HepG2 (cell line): Measurements from ENCODE around the gene NELFB. TPM values are rescaled to one million over a fixed set of nuclear protein-coding genes. Genes with fewer than 3 reads are reported as not detected.

Source experiments
- ATAC-seq: fragments of 200-7000 bp; cut with Tn5 transposase; 3 replicates; pipeline ENCODE4 v1.9.1; 2020; ENCODE audit warnings: mild to moderate bottlenecking, moderate library complexity
- BruUV-seq: library from RNA; stranded (reverse); fragments of 400-500 nt; replicated peaks from 2 replicates; lab custom pipeline; 2021; lab: Mats Ljungman, UMichigan
- CTCF ChIA-PET: fragments of 300-600 bp; formaldehyde crosslinking; extraction: SDS; loops from one replicate; lab custom pipeline; 2021; ENCODE audit warnings: low total read pairs, inconsistent platforms, low intra/inter-chr PET ratio; lab: Yijun Ruan, JAX
- POLR2A ChIA-PET: fragments of 350-600 bp; sonication (Branson Sonifier 250); formaldehyde crosslinking; loops from one replicate; lab custom pipeline; 2020; ENCODE audit warnings: antibody characterized with exemption, inconsistent platforms; lab: Yijun Ruan, JAX
- DNase-seq: peaks from one replicate; pipeline ENCODE4 v3.0.0-alpha.2; 2015; ENCODE audit warnings: low spot score
- FAIRE-seq: peaks from 3 replicates; lab custom pipeline; 2011; peaks lifted over from hg19 to GRCh38; lab: Jason Lieb, UNC
- H2AFZ ChIP-seq: one replicate; pipeline ENCODE4 v1.6.1; 2011; ENCODE audit warnings: low read length, inconsistent platforms
- H3K27ac ChIP-seq: fragments of 300-600 bp; 3 replicates; pipeline ENCODE4 v1.8.0; 2011; ENCODE audit warnings: mixed run types, mild to moderate bottlenecking, mixed read lengths, low read length, inconsistent platforms; ENCODE audit not compliant: insufficient read depth; ENCODE audit errors: extremely low read length
- H3K27me3 ChIP-seq, 2 experiments: fragments of 200-600 bp in 1 of 2; 2 replicates in 1 of 2; 3 replicates in 1 of 2; pipeline versions ENCODE4 v1.6.0 to v1.8.0; 2011; ENCODE audit warnings: low read length in 2 of 2, mild to moderate bottlenecking in 2 of 2, moderate library complexity in 2 of 2, inconsistent platforms in 1 of 2; ENCODE audit not compliant: insufficient read depth in 2 of 2, control insufficient read depth in 1 of 2
- H3K36me3 ChIP-seq, 2 experiments: fragments of 200-600 bp in 1 of 2; replicated peaks in 1 of 2; 2 replicates in 1 of 2; 3 replicates in 1 of 2; pipeline versions ENCODE4 v1.5.1 to v1.8.0; 2011; ENCODE audit warnings: low read length in 2 of 2, inconsistent platforms in 1 of 2; ENCODE audit not compliant: insufficient read depth in 2 of 2, control insufficient read depth in 1 of 2
- H3K4me1 ChIP-seq: 2 replicates; pipeline ENCODE4 v1.5.1; 2012; ENCODE audit warnings: low read length, inconsistent platforms; ENCODE audit not compliant: insufficient read depth
- H3K4me2 ChIP-seq: 2 replicates; pipeline ENCODE4 v1.6.0; 2011; ENCODE audit warnings: low read depth, low read length, inconsistent platforms
- H3K4me3 ChIP-seq, 3 experiments: fragments of 200-600 bp in 1 of 3; sonication (generic), shearing (Covaris generic) in 1 of 3; replicated peaks in 1 of 3; 2 replicates each; pipeline ENCODE4 v1.5.1; 2011 to 2016; ENCODE audit warnings: low read length in 3 of 3, inconsistent platforms in 2 of 3, low read depth in 2 of 3, mild to moderate bottlenecking in 2 of 3, control low read depth in 1 of 3, mixed read lengths in 1 of 3; ENCODE audit not compliant: insufficient read depth in 1 of 3
- H3K79me2 ChIP-seq: one replicate; pipeline ENCODE4 v1.6.1; 2011; ENCODE audit warnings: low read length, inconsistent platforms; ENCODE audit not compliant: insufficient read depth
- H3K9ac ChIP-seq: 2 replicates; pipeline ENCODE4 v1.6.0; 2011; ENCODE audit warnings: mild to moderate bottlenecking, low read depth, low read length, inconsistent platforms; ENCODE audit not compliant: insufficient read depth
- H3K9me3 ChIP-seq: 2 replicates; pipeline ENCODE4 v1.5.1; 2012; ENCODE audit warnings: mild to moderate bottlenecking, low read length
- H4K20me1 ChIP-seq: 2 replicates; pipeline ENCODE4 v1.6.0; 2011; ENCODE audit warnings: inconsistent platforms, mild to moderate bottlenecking, low read length, moderate library complexity; ENCODE audit not compliant: insufficient read depth
- AGO1 ChIP-seq: fragments of 200-400 bp; formaldehyde crosslinking; IDR thresholded peaks from 2 replicates; pipeline ENCODE4 v1.6.1; 2017; ENCODE audit warnings: mild to moderate bottlenecking, low read depth, low read length, moderate library complexity; ENCODE audit not compliant: poor library complexity, severe bottlenecking
- GABPB1 ChIP-seq: IDR thresholded peaks from 2 replicates; pipeline ENCODE4 v1.6.1; 2016; ENCODE audit warnings: mild to moderate bottlenecking, missing genetic modification reagents, moderate library complexity, missing compliant biosample characterization
- GTF3A ChIP-seq: sonication (generic); formaldehyde crosslinking; conservative IDR thresholded peaks from 2 replicates; pipeline ENCODE4 v1.4.0; 2020; ENCODE audit warnings: mild to moderate bottlenecking, missing genetic modification reagents
- HNRNPL ChIP-seq: fragments of 200-400 bp; formaldehyde crosslinking; IDR thresholded peaks from 2 replicates; pipeline ENCODE4 v1.6.1; 2017; ENCODE audit warnings: mild to moderate bottlenecking, low read depth, low read length
- JUN ChIP-seq: sonication (generic); formaldehyde crosslinking; IDR thresholded peaks from 2 replicates; pipeline ENCODE4 v1.4.0; 2020; ENCODE audit warnings: mild to moderate bottlenecking, missing genetic modification reagents
- MAZ ChIP-seq, 2 experiments: sonication (generic) in 1 of 2; formaldehyde crosslinking in 1 of 2; IDR thresholded peaks; 2 replicates each; pipeline versions ENCODE4 v1.5.0 to v1.6.1; 2012 to 2020; ENCODE audit warnings: low read depth in 2 of 2, mild to moderate bottlenecking in 2 of 2, borderline replicate concordance in 1 of 2, improper control_type of control experiment in 1 of 2, low read length in 1 of 2, missing genetic modification reagents in 1 of 2, moderate library complexity in 1 of 2
- SRSF4 ChIP-seq: fragments of 200-400 bp; formaldehyde crosslinking; IDR thresholded peaks from one replicate; pipeline ENCODE4 v1.6.1; 2018; ENCODE audit warnings: mild to moderate bottlenecking, low read depth, low read length, moderate library complexity; ENCODE audit not compliant: poor library complexity, severe bottlenecking
- ZNF652 ChIP-seq: IDR thresholded peaks from 2 replicates; pipeline ENCODE4 v1.6.1; 2016; ENCODE audit warnings: low read depth, borderline replicate concordance
- ZNF782 ChIP-seq: sonication (generic); formaldehyde crosslinking; IDR thresholded peaks from 2 replicates; pipeline ENCODE4 v1.4.0; 2020; ENCODE audit warnings: missing genetic modification reagents, mild to moderate bottlenecking, borderline replicate concordance
- ZSCAN31 ChIP-seq: sonication (generic); formaldehyde crosslinking; IDR thresholded peaks from 2 replicates; pipeline ENCODE4 v1.5.0; 2020; ENCODE audit warnings: low read depth, mild to moderate bottlenecking, missing genetic modification reagents
- WGBS: methylation state at CpG from one replicate; pipeline ENCODE4 v1.1.6; 2017; ENCODE audit warnings: low lambda C conversion rate; 5-methylcytosine and 5-hydroxymethylcytosine counted together
- in situ Hi-C: cut with HindIII; loops from 2 replicates; pipeline ENCODE4 v1.10.0; 2017; ENCODE audit warnings: low pct_unique_long_range_greater_than_20kb; ENCODE audit not compliant: extremely low pct_ligation_motif_present
- intact Hi-C: fragments of 100-400 bp; cut with micrococcal nuclease; formaldehyde crosslinking; loops from one replicate; pipeline ENCODE4 v1.10.0; 2022; ENCODE audit not compliant: unreplicated experiment
- polyA plus RNA-seq, 8 experiments: library from polyadenylated mRNA; depleted of rRNA in 3 of 8; stranded (reverse) in 7 of 8; unstranded in 1 of 8; fragments of >200 nt; fragmentation: Illumina TruSeq in 4 of 8; extraction: Trizol in 4 of 8; gene quantifications; 2 replicates each; pipeline versions ENCODE4 v1.2.1 to v1.2.3, GENCODE V29; 2011 to 2016; ENCODE audit warnings: low read depth in 4 of 8, missing spikeins in 1 of 8, mixed read lengths in 1 of 8; ENCODE audit not compliant: insufficient read depth in 1 of 8
- total RNA-seq, 5 experiments: library from RNA; depleted of rRNA; stranded (reverse); fragments of >200 nt; fragmentation: Illumina TruSeq; extraction: Trizol; gene quantifications; 2 replicates each; pipeline ENCODE4 v1.2.3, GENCODE V29; 2016; ENCODE audit warnings: low read depth in 1 of 5
- TF ChIP-seq, protein P1 (sequence below): sonication (generic); formaldehyde crosslinking; IDR thresholded peaks from 2 replicates; pipeline ENCODE4 v1.9.0; 2021; ENCODE audit warnings: missing genetic modification reagents, borderline replicate concordance
- TF ChIP-seq, protein P2 (sequence below): sonication (generic); formaldehyde crosslinking; IDR thresholded peaks from 2 replicates; pipeline ENCODE4 v1.4.0; 2020; ENCODE audit warnings: mild to moderate bottlenecking, missing genetic modification reagents, borderline replicate concordance

Gene NELFB
- total and polyA plus RNA-seq, 2 of the 13 experiments (the other 11 are each of a cell fraction or from before 2014, with no cell fraction given): 26.5 to 45.8 TPM

DNA sequence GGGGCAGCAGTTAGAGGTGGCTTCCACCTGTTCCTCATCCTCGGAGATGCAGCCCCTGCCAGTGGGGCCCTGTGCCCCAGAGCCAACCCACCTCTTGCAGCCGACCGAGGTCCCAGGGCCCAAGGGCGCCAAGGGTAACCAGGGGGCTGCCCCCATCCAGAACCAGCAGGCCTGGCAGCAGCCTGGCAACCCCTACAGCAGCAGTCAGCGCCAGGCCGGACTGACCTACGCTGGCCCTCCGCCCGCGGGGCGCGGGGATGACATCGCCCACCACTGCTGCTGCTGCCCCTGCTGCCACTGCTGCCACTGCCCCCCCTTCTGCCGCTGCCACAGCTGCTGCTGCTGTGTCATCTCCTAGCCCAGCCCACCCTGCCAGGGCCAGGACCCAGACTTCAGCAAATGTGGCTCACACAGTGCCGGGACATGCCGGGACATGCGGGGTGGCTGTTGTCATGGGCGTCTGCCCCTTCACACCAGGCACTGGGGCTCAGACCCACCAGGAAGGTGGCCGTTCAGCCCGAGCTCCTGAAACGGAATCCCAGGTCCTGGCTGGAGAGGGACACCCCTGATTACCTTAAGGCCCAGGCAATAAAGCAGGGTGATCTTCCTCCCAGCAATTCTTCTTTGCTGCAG, 29.3 kb upstream of the NELFB start:
- no peaks in the 10 kb centered on the region for H3K36me3 ChIP-seq
- H3K79me2 ChIP-seq: no peaks in the 10 kb centered on the region
- H3K4me3 ChIP-seq: peak overlapping the region in 2 of 3 experiments; percentile 18 to 53; a peak in 4 of 6 replicates
- no peak overlapping the region for H3K27ac ChIP-seq
- POLR2A ChIA-PET: interaction anchor here (0.8 to 13.4 kb wide), 7 partner anchors 9 to 95 kb away, joined by 3 to 225 read pairs (median 5); partner anchors contain the start of genes ANAPC2, NDOR1, SSNA1 and TMEM203
- H2AFZ ChIP-seq: no peak overlapping the region
- DNase-seq: no peak
- 70% methylated on average over 11 of the region's 21 CpGs for WGBS
- no peak for FAIRE-seq
- no peak for ATAC-seq
- CTCF ChIA-PET: no interaction called here
- H3K9me3 ChIP-seq: no peaks in the 10 kb centered on the region
- intact Hi-C loops: loop anchor here (2.0 kb wide), 2 partner anchors 37 to 105 kb away; partner anchors contain the start of genes ANAPC2 and SSNA1
- H3K27me3 ChIP-seq: no peaks in the 10 kb centered on the region; a peak in 1 of 5 replicates
- H3K9ac ChIP-seq: peak overlapping the region; percentile 31; the same call in 1 of the 2 replicates
- H4K20me1 ChIP-seq: no peaks in the 10 kb centered on the region
- BruUV-seq: no TSS peak
- in situ Hi-C loops: loop anchor here (5.0 kb wide), 2 partner anchors 39 to 114 kb away; partner anchors contain the start of genes ANAPC2, DPP7 and SSNA1
- peaks cover 74% of the 10 kb centered on the region for H3K4me1 ChIP-seq
- peak overlapping the region; percentile 66 for H3K4me2 ChIP-seq
- TF ChIP-seq ZSCAN31 (CRISPR knock-in tag) (peak; percentile 39; the same call in 1 of the 2 replicates), GABPB1 (CRISPR knock-in tag) (peak; percentile 10; the same call in 1 of the 2 replicates), GTF3A (CRISPR knock-in tag) (no peak), AGO1 (peak; percentile 26), JUN (CRISPR knock-in tag) (no peak), SRSF4 (no peak), ZNF782 (CRISPR knock-in tag) (no peak), MAZ (IDR thresholded peaks at IDR 0.05; ENCODE audit: borderline replicate concordance, low read depth, low read length) (no peak), MAZ (CRISPR knock-in tag; IDR thresholded peaks at IDR 0.05; ENCODE audit: low read depth) (0 out of 2 replicates have a peak, but pooled peaks have one; percentile 31), HNRNPL (0 out of 2 replicates have a peak, but pooled peaks have one; percentile 43), ZNF652 (CRISPR knock-in tag) (no peak)
- TF ChIP-seq, protein P1, sequence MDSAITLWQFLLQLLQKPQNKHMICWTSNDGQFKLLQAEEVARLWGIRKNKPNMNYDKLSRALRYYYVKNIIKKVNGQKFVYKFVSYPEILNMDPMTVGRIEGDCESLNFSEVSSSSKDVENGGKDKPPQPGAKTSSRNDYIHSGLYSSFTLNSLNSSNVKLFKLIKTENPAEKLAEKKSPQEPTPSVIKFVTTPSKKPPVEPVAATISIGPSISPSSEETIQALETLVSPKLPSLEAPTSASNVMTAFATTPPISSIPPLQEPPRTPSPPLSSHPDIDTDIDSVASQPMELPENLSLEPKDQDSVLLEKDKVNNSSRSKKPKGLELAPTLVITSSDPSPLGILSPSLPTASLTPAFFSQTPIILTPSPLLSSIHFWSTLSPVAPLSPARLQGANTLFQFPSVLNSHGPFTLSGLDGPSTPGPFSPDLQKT (CRISPR knock-in tag): no peak
- TF ChIP-seq, protein P2, sequence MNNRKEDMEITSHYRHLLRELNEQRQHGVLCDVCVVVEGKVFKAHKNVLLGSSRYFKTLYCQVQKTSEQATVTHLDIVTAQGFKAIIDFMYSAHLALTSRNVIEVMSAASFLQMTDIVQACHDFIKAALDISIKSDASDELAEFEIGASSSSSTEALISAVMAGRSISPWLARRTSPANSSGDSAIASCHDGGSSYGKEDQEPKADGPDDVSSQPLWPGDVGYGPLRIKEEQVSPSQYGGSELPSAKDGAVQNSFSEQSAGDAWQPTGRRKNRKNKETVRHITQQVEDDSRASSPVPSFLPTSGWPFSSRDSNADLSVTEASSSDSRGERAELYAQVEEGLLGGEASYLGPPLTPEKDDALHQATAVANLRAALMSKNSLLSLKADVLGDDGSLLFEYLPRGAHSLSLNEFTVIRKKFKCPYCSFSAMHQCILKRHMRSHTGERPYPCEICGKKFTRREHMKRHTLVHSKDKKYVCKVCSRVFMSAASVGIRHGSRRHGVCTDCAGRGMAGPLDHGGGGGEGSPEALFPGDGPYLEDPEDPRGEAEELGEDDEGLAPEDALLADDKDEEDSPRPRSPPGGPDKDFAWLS (CRISPR knock-in tag): no peak
